NCI-H2196 (cell line): Measurements from ENCODE around the gene CREG1.

Source experiments
- DNase-seq: peaks from one replicate; lab custom pipeline; 2025; ENCODE audit not compliant: unreplicated experiment; lab: John Stamatoyannopoulos, UW

Gene CREG1

GRCh38 chr1:167532964-167533824 lies 20.4 kb downstream of the CREG1 start:
- no peak for DNase-seq

- no peak for DNase-seq
These were observed 21.2 kb downstream of the CREG1 start for GRCh38 chr1:167532375-167532774.

GRCh38 chr1:167529829-167530474 lies 23.6 kb downstream of the CREG1 start:
- DNase-seq: no peak

GRCh38 chr1:167528057-167528728 lies 25.4 kb downstream of the CREG1 start:
- no peak for DNase-seq

- no peak for DNase-seq
These were observed 26.7 kb downstream of the CREG1 start for GRCh38 chr1:167526667-167527383.

- no peak for DNase-seq
These were observed 28.9 kb downstream of the CREG1 start for GRCh38 chr1:167524651-167525050.

- DNase-seq: no peak
These were observed 31.3 kb downstream of the CREG1 start for GRCh38 chr1:167522246-167522645.

- DNase-seq: no peak
These were observed 32.8 kb downstream of the CREG1 start for GRCh38 chr1:167520711-167521206.

- no peak for DNase-seq
These were observed 35.2 kb downstream of the CREG1 start, which contains the start of gene CD247 for GRCh38 chr1:167518331-167518700. TSS of gene CD247 (minus strand) at chr1:167518529. CDS start at chr1:167518465, 64 bp downstream.

GRCh38 chr1:167517535-167518330 lies 35.8 kb downstream of the CREG1 start:
- no peak for DNase-seq

GRCh38 chr1:167516404-167517388 lies 36.9 kb downstream of the CREG1 start:
- no peak for DNase-seq

GRCh38 chr1:167515893-167516321 lies 37.7 kb downstream of the CREG1 start:
- no peak for DNase-seq

- no peak for DNase-seq
These were observed 38.1 kb downstream of the CREG1 start for GRCh38 chr1:167515461-167515860.

GRCh38 chr1:167514288-167514687 lies 39.3 kb downstream of the CREG1 start:
- DNase-seq: no peak

- DNase-seq: no peak
These were observed 41.4 kb downstream of the CREG1 start for GRCh38 chr1:167512046-167512654.

GRCh38 chr1:167511374-167511986 lies 42.1 kb downstream of the CREG1 start:
- no peak for DNase-seq

GRCh38 chr1:167510881-167511280 lies 42.7 kb downstream of the CREG1 start:
- no peak for DNase-seq

- no peak for DNase-seq
These were observed 43.3 kb downstream of the CREG1 start for GRCh38 chr1:167510244-167510643.
